ENCODE measurements around the gene NALCN.

Gene NALCN

GRCh38 chr13:101415358-101416174 is 742 bp downstream of the NALCN start:
- in situ Hi-C loops (cut with MboI; ENCODE audit: low sequenced_read_pairs): no loop called here

- in situ Hi-C loops (cut with MboI; ENCODE audit: low sequenced_read_pairs): no loop called here
Measured at GRCh38 chr13:101412076-101412475, 4.2 kb downstream of the NALCN start.

GRCh38 chr13:101408992-101409656 is 7.2 kb downstream of the NALCN start:
- in situ Hi-C loops (cut with MboI; ENCODE audit: low sequenced_read_pairs): no loop called here

GRCh38 chr13:101408154-101408553 is 8.2 kb downstream of the NALCN start:
- in situ Hi-C loops (cut with MboI; ENCODE audit: low sequenced_read_pairs): no loop called here

DNA sequence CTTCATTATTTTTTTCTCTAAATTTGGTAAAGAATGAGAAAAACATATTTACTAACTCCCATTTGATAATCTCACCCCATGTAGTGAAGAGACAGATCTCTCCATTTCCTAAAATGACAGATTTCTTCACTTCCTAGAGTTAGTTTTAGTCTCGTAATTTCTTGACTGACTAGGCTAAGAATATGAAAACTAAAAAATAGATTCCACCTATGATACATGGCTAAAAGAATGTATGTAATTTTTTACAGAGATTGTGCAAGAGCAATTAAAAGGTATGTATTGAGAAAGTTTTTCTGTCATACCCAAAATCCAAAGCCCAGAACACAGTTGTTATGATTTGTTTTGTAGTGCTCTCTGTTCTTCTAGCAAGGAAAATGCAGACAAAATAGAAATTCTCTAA is 9.5 kb downstream of the NALCN start:
- in situ Hi-C loops (cut with MboI; ENCODE audit: low sequenced_read_pairs): no loop called here

- in situ Hi-C loops (cut with MboI; ENCODE audit: low sequenced_read_pairs): no loop called here
Measured at GRCh38 chr13:101401196-101401595, 15.1 kb downstream of the NALCN start.

DNA sequence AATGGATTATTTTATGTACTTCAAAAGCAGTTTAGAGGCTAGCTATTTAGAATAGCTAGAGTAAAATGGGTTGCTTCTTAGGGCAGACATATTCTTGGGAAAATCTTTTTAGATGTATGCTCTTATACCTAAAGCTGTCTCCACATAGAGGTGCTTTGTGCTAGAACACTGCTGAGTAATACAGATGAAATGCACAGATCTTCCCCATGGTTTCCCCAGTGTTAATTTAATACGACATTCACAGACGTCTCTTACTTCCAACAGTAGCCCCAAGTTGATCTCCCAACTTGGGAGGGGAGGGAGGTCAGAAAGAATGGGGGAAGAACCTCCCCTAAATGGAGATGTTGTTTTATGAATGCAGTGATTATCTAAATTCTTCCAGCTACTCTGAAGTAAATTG is 16.9 kb downstream of the NALCN start:
- in situ Hi-C loops (cut with MboI; ENCODE audit: low sequenced_read_pairs): no loop called here

GRCh38 chr13:101398920-101399319 is 17.4 kb downstream of the NALCN start:
- in situ Hi-C loops (cut with MboI; ENCODE audit: low sequenced_read_pairs): no loop called here

DNA sequence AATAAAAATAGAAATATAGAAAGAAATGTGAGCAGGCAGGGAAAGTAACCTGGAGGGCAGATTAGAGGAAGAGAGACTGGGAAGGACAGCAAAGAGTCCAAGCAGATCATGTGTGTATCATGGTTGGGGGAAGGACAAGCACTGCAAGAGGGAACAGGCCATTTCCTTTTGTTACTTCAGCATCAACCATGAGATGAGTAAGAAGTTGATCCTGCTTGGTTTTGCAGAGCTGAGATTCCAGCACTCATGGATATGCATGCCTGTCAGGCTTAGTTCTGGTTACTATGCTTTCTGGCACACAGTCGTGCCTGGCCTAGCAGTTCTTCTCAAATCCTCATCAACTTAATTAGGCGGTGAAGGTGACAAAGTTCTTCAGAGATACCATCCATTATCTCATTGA is 18.1 kb downstream of the NALCN start:
- in situ Hi-C loops (cut with MboI; ENCODE audit: low sequenced_read_pairs): no loop called here

GRCh38 chr13:101397742-101398141 is 18.6 kb downstream of the NALCN start:
- in situ Hi-C loops (cut with MboI; ENCODE audit: low sequenced_read_pairs): no loop called here

GRCh38 chr13:101394605-101395004 is 21.7 kb downstream of the NALCN start:
- in situ Hi-C loops (cut with MboI; ENCODE audit: low sequenced_read_pairs): no loop called here

- in situ Hi-C loops (cut with MboI; ENCODE audit: low sequenced_read_pairs): no loop called here
Measured at GRCh38 chr13:101393140-101393539, 23.2 kb downstream of the NALCN start.

DNA sequence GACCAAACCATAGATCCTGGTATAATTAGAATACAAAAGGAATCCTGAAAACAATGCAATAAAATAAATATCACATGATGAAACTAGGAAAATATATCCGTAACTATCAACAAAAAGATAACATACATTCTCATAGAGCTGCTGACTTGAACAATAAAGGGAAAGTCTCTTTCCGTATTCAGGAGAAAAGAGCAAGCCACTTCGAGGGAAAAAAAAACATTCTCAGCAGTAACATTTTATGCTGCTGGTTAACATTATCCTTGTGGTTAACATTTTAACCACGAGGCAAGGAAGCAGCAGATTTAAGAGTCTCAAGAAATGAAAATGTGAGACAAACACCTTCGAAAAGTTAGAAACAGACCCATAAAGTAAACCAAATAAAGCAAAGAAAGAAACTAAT is 25.8 kb downstream of the NALCN start:
- in situ Hi-C loops (cut with MboI; ENCODE audit: low sequenced_read_pairs): no loop called here

DNA sequence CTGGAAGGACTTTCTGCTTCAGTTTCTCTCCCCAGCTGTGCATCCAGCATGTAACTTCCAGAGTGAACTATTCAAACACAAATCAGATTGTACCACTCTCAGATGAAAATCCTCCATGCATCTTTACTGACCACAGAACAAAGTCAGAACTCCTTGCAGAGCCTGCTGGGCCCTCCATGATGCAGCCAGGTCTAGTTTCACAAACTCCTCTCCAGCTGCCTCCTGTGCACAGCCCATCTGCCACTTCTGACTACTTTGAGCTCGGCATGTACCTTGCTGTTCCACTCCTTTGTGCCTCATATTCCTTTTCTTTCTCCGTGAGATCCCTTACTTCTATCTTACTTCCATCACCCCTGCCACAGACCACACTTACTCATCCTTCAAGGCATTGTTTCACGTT is 31.4 kb downstream of the NALCN start:
- in situ Hi-C loops (cut with MboI; ENCODE audit: low sequenced_read_pairs): no loop called here

DNA sequence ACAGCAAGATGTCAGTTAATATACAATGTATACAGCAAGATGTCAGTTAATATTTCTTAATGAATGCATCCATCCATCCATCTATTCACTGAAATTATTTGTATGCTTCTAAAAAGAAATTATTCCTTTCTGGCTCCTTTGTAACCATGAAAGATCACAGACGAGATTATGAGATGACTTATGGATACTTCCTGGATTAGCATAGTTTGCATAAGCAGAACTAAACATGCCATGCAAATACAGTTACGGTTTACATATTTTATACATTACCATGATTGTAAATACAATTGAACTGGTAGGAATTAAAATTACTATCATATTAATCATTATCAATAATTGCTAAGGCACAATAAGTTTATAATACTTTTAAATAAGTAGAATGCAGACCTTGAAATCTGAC is 32.7 kb downstream of the NALCN start:
- in situ Hi-C loops (cut with MboI; ENCODE audit: low sequenced_read_pairs): no loop called here

- in situ Hi-C loops (cut with MboI; ENCODE audit: low sequenced_read_pairs): no loop called here
Measured at GRCh38 chr13:101382701-101383100, 33.6 kb downstream of the NALCN start.

DNA sequence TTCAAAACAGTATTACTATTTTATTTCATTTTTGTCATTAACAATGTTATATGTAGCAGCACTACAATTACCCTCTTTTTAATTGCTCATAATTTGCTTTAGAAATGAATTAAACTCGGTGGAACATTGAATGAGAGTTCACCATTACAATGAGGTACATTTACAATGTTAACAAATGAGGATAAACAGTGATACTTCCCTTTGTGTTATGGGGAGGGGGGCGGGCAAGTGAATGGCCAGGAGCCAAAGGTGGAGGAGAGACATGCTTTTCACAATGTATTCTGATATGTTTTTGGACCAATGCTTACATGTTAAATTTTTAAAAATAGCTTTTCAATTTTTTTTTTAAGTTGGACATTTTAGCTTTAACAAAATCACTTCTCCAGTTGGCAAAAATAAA is 34.2 kb downstream of the NALCN start:
- in situ Hi-C loops (cut with MboI; ENCODE audit: low sequenced_read_pairs): no loop called here

DNA sequence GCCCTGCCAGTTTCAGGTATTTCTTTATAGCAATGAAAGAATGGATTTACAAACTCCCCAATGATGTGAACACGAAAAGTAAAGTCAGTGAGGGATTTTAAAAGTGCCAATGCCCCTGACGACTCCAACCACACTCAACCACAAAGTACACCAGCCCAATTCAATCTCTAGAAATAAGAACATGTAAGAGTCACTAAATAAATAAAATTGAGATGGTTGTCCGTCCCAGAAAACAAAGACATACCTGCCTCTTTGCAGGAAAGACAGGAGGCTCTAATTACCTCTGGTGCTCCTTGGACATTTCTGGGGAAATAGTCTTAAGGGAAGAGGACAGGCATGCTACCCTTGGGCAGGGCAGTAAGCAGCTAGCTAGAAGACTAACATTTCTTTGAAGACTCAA is 55.8 kb downstream of the NALCN start:
- in situ Hi-C loops (cut with MboI; ENCODE audit: low sequenced_read_pairs): no loop called here

GRCh38 chr13:101354895-101355294 is 61.4 kb downstream of the NALCN start:
- in situ Hi-C loops (cut with MboI; ENCODE audit: low sequenced_read_pairs): no loop called here

- in situ Hi-C loops (cut with MboI; ENCODE audit: low sequenced_read_pairs): no loop called here
Measured at GRCh38 chr13:101346942-101347728, 69.2 kb downstream of the NALCN start.

GRCh38 chr13:101346161-101346560 is 70.1 kb downstream of the NALCN start:
- in situ Hi-C loops (cut with MboI; ENCODE audit: low sequenced_read_pairs): no loop called here
